Measurements from ENCODE around the gene VIL1. TPM values are rescaled to one million over a fixed set of nuclear protein-coding genes. Genes with fewer than 3 reads are reported as not detected.

VIL1 gene
- total RNA-seq, 2 experiments from 2014 or later: not detected

- H3K4me1 Mint-ChIP-seq (ENCODE audit: low read depth): peaks cover 15% of the 10 kb centered on the region
- H3K27me3 Mint-ChIP-seq (ENCODE audit: low read depth): peaks cover 6% of the 10 kb centered on the region
- no peaks in the 10 kb centered on the region for H3K9me3 Mint-ChIP-seq (ENCODE audit: insufficient read depth)
- no peak overlapping the region for H3K4me3 Mint-ChIP-seq
- no peaks in the 10 kb centered on the region for H3K36me3 Mint-ChIP-seq (ENCODE audit: low read depth)
- no peak for ATAC-seq
- POLR2A ChIA-PET: no interaction called here
- CTCF ChIA-PET: no interaction called here
- DNase-seq: no peak
- no peak overlapping the region for H3K27ac Mint-ChIP-seq
Measured at GRCh38 chr2:218432676-218433365, 13.9 kb downstream of the VIL1 start.

- Mint-ChIP-seq H3K36me3 (ENCODE audit: low read depth) (no peaks in the 10 kb centered on the region), H3K27ac (no peak overlapping the region), H3K4me3 (no peak overlapping the region), H3K27me3 (ENCODE audit: low read depth) (peaks cover 6% of the 10 kb centered on the region), H3K4me1 (ENCODE audit: low read depth) (peaks cover 15% of the 10 kb centered on the region), H3K9me3 (ENCODE audit: insufficient read depth) (no peaks in the 10 kb centered on the region)
- no peak for DNase-seq
- CTCF ChIA-PET: no interaction called here
- no peak for ATAC-seq
- POLR2A ChIA-PET: no interaction called here
Measured at GRCh38 chr2:218434456-218434855, 15.5 kb downstream of the VIL1 start.

GRCh38 chr2:218435003-218435982 is 16.4 kb downstream of the VIL1 start:
- Mint-ChIP-seq H3K4me1 (ENCODE audit: low read depth) (peaks cover 8% of the 10 kb centered on the region), H3K27me3 (ENCODE audit: low read depth) (peaks cover 6% of the 10 kb centered on the region), H3K9me3 (ENCODE audit: insufficient read depth) (no peaks in the 10 kb centered on the region), H3K27ac (no peak overlapping the region), H3K4me3 (no peak overlapping the region), H3K36me3 (ENCODE audit: low read depth) (no peaks in the 10 kb centered on the region)
- ChIA-PET CTCF (no interaction called here), POLR2A (no interaction called here)
- DNase-seq: no peak
- ATAC-seq: no peak

GRCh38 chr2:218436992-218437391 is 18.1 kb downstream of the VIL1 start:
- H3K27ac Mint-ChIP-seq: no peak overlapping the region
- no peak overlapping the region for H3K4me3 Mint-ChIP-seq
- peaks cover 6% of the 10 kb centered on the region for H3K27me3 Mint-ChIP-seq (ENCODE audit: low read depth)
- H3K9me3 Mint-ChIP-seq (ENCODE audit: insufficient read depth): no peaks in the 10 kb centered on the region
- ATAC-seq (no peak), DNase-seq (no peak)
- POLR2A ChIA-PET: no interaction called here
- peaks cover 6% of the 10 kb centered on the region for H3K4me1 Mint-ChIP-seq (ENCODE audit: low read depth)
- H3K36me3 Mint-ChIP-seq (ENCODE audit: low read depth): no peaks in the 10 kb centered on the region
- CTCF ChIA-PET: no interaction called here

DNA sequence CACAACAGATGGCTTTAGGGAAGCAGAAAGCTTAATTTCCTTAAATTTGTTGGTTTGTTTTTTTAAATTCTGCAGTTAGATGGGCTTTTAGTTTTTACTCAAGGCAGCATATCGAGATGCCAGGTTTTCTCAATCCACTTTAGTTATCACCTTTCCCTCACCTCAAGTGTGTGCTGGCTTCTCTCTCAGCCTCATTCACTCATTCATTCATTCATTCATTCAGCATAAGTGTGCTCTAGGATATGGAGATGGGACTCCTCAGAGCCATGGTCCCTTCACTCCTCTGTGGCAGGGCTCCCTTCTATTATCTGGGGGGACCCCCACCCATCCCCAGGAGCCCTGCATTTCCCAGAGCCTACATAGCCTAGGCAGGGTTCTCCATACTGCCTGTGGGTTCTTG is 19.0 kb downstream of the VIL1 start:
- POLR2A ChIA-PET: no interaction called here
- no peaks in the 10 kb centered on the region for H3K36me3 Mint-ChIP-seq (ENCODE audit: low read depth)
- CTCF ChIA-PET: no interaction called here
- H3K9me3 Mint-ChIP-seq (ENCODE audit: insufficient read depth): no peaks in the 10 kb centered on the region
- ATAC-seq (no peak), DNase-seq (no peak)
- H3K4me1 Mint-ChIP-seq (ENCODE audit: low read depth): no peaks in the 10 kb centered on the region
- peaks cover 2% of the 10 kb centered on the region for H3K27me3 Mint-ChIP-seq (ENCODE audit: low read depth)
- H3K4me3 Mint-ChIP-seq: no peak overlapping the region
- no peak overlapping the region for H3K27ac Mint-ChIP-seq

GRCh38 chr2:218438596-218438995 is 19.7 kb downstream of the VIL1 start:
- Mint-ChIP-seq H3K27ac (no peak overlapping the region), H3K9me3 (ENCODE audit: insufficient read depth) (no peaks in the 10 kb centered on the region), H3K4me3 (no peak overlapping the region), H3K27me3 (ENCODE audit: low read depth) (peaks cover 2% of the 10 kb centered on the region), H3K36me3 (ENCODE audit: low read depth) (no peaks in the 10 kb centered on the region), H3K4me1 (ENCODE audit: low read depth) (no peaks in the 10 kb centered on the region)
- ChIA-PET CTCF (no interaction called here), POLR2A (no interaction called here)
- no peak for ATAC-seq
- DNase-seq: no peak

- H3K27me3 Mint-ChIP-seq (ENCODE audit: low read depth): no peaks in the 10 kb centered on the region
- H3K36me3 Mint-ChIP-seq (ENCODE audit: low read depth): peaks cover 15% of the 10 kb centered on the region
- peaks cover 5% of the 10 kb centered on the region for H3K4me1 Mint-ChIP-seq (ENCODE audit: low read depth)
- H3K4me3 Mint-ChIP-seq: no peak overlapping the region
- DNase-seq: no peak
- no peak overlapping the region for H3K27ac Mint-ChIP-seq
- no peaks in the 10 kb centered on the region for H3K9me3 Mint-ChIP-seq (ENCODE audit: insufficient read depth)
- ChIA-PET POLR2A (interaction anchor here (0.9 kb wide), 1 partner anchor 9 kb away, joined by 3 read pairs; no protein-coding TSS in a partner anchor), CTCF (no interaction called here)
- ATAC-seq: no peak
Measured at GRCh38 chr2:218444692-218445357, 25.9 kb downstream of the VIL1 start.

GRCh38 chr2:218445602-218446001 is 26.7 kb downstream of the VIL1 start:
- Mint-ChIP-seq H3K27ac (no peak overlapping the region), H3K36me3 (ENCODE audit: low read depth) (peaks cover 20% of the 10 kb centered on the region), H3K27me3 (ENCODE audit: low read depth) (no peaks in the 10 kb centered on the region), H3K4me1 (ENCODE audit: low read depth) (peaks cover 5% of the 10 kb centered on the region), H3K4me3 (no peak overlapping the region), H3K9me3 (ENCODE audit: insufficient read depth) (no peaks in the 10 kb centered on the region)
- POLR2A ChIA-PET: interaction anchor here (0.5 to 0.9 kb wide), 2 partner anchors 8 to 13 kb away, joined by 3 read pairs; no protein-coding TSS in a partner anchor
- DNase-seq (no peak), ATAC-seq (no peak)
- CTCF ChIA-PET: no interaction called here

- Mint-ChIP-seq H3K4me1 (ENCODE audit: low read depth) (peaks cover 5% of the 10 kb centered on the region), H3K4me3 (no peak overlapping the region), H3K9me3 (ENCODE audit: insufficient read depth) (no peaks in the 10 kb centered on the region), H3K27me3 (ENCODE audit: low read depth) (no peaks in the 10 kb centered on the region), H3K36me3 (ENCODE audit: low read depth) (peaks cover 22% of the 10 kb centered on the region), H3K27ac (no peak overlapping the region)
- CTCF ChIA-PET: no interaction called here
- DNase-seq: no peak
- no peak for ATAC-seq
- POLR2A ChIA-PET: no interaction called here
Measured at GRCh38 chr2:218446547-218446946, 27.6 kb downstream of the VIL1 start.

DNA sequence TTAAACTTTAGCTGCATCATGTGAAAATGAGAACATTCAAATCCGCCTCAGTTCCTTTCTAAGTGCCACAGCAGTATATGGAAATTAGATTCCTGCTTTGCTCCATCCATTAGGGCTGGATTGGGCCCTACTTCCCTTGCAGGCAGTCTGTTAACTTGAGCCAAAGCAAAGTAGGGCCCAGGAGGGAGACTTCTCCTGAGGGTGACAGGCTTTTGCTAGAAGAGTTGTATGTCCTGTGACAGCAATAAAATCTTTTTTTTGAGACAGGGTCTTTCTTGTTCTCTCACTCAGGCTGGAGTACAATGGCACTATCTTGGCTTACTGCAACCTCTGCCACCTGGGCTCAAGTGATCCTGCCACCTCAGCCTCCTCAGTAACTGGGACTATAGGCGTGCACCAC is 28.1 kb downstream of the VIL1 start:
- Mint-ChIP-seq H3K36me3 (ENCODE audit: low read depth) (peaks cover 22% of the 10 kb centered on the region), H3K4me1 (ENCODE audit: low read depth) (peaks cover 5% of the 10 kb centered on the region), H3K9me3 (ENCODE audit: insufficient read depth) (no peaks in the 10 kb centered on the region), H3K4me3 (no peak overlapping the region), H3K27ac (no peak overlapping the region), H3K27me3 (ENCODE audit: low read depth) (no peaks in the 10 kb centered on the region)
- CTCF ChIA-PET: no interaction called here
- DNase-seq (no peak), ATAC-seq (no peak)
- POLR2A ChIA-PET: no interaction called here

DNA sequence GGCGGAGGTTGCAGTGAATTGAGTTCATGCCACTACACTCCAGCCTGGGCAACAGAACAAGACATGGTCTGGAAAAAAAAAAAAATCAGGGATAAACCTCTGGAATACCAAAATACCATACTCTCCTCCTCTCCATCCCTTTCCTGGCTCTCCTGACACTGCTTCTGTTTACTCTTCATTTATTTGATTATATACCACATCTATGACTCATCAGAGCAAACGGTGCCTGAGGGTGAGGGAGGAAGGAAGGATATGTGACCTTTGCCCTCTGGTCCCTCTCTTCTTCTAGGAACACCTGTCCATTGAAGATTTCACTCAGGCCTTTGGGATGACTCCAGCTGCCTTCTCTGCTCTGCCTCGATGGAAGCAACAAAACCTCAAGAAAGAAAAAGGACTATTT is 30.0 kb downstream of the VIL1 start:
- Mint-ChIP-seq H3K27me3 (ENCODE audit: low read depth) (no peaks in the 10 kb centered on the region), H3K36me3 (ENCODE audit: low read depth) (peaks cover 26% of the 10 kb centered on the region), H3K4me1 (ENCODE audit: low read depth) (peaks cover 5% of the 10 kb centered on the region), H3K4me3 (no peak overlapping the region), H3K27ac (no peak overlapping the region), H3K9me3 (ENCODE audit: insufficient read depth) (no peaks in the 10 kb centered on the region)
- no peak for ATAC-seq
- DNase-seq: no peak
- POLR2A ChIA-PET: no interaction called here
- CTCF ChIA-PET: no interaction called here

GRCh38 chr2:218452079-218452478 is 33.2 kb downstream of the VIL1 start:
- ATAC-seq (no peak), DNase-seq (no peak)
- Mint-ChIP-seq H3K27me3 (ENCODE audit: low read depth) (no peaks in the 10 kb centered on the region), H3K4me1 (ENCODE audit: low read depth) (peaks cover 5% of the 10 kb centered on the region), H3K27ac (no peak overlapping the region), H3K4me3 (no peak overlapping the region), H3K9me3 (ENCODE audit: insufficient read depth) (no peaks in the 10 kb centered on the region), H3K36me3 (ENCODE audit: low read depth) (peaks cover 51% of the 10 kb centered on the region)
- ChIA-PET CTCF (interaction anchor here (1.1 to 2.3 kb wide), 2 partner anchors 11 to 49 kb away, joined by 3 to 10 read pairs; no protein-coding TSS in a partner anchor), POLR2A (no interaction called here)
